Stromal cell of bone marrow (primary cell): ENCODE data around the gene KIF13A.
"Not testable (repeated sequence)": the region's sequence is repeated elsewhere in the genome, so short reads cannot be mapped to it uniquely, and the experiment has no call there.

Experiments
- DNase-seq: peaks from one replicate; pipeline ENCODE4 v3.0.0-alpha.2; 2012; ENCODE audit warnings: low read depth

The KIF13A gene

GRCh38 chr6:17846762-17847161 is 140.7 kb downstream of the KIF13A start:
- no peak for DNase-seq

DNA sequence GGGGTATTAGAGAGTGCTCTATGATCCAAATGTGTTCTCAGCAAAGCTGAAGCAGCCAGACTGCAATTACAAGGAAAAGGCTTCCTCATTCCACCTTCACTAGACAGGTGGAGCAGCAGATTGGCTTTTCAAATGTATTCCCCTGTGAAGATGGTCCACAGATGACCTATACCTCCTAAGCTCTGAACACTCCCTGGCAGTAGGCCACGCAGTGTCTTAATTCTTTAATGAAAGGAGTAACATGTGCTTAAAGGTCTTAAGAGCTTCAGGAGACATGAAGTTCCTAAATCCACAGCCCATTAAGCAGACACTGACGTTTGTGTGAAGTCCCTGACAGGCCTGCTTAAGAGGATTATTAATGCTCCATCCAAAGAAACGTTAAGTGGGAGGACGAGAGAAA is 141.8 kb downstream of the KIF13A start:
- no peak for DNase-seq

- not testable (repeated sequence) for DNase-seq
Measured at GRCh38 chr6:17844967-17845366, 142.5 kb downstream of the KIF13A start.

DNA sequence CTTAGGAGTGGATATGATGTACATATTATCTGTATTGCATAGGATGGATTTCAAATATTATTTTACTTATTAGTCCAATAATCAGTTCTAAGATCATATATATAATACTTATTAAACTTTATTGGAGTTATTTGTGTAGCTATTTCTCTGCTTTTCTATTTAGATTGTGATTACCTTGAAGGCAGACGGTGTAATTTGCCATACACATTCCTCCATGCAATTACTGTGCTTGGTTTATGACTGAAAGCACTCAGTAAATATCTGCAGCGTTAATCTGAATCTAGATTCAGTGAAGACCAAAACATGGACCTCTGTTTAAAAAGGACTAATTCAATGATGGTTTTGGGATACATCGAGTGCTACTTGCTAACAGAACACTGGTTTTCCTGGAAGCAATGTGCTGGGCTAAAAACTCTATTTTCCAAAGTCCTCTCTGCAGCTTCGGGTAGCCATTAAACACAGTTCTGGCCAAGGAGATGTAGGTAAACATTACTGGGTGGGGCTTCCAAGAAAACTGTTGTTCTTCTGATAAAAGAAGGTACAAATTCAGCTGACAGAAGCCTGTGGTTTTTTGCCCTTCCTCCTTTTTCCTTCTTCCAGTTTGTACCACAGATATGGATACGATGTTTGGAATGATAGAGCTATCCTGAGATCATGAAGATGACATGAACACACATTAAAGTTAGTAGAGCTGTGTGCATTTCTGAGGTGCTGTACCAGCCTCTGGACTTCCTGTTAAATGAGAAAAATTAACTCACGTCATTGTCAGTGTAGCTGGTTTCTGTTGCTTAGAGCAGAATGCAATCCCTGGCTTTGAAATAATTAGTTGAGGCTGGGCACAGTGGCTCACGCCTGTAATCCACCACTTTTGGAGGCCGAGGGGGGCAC is 144.3 kb downstream of the KIF13A start:
- DNase-seq: no peak

DNA sequence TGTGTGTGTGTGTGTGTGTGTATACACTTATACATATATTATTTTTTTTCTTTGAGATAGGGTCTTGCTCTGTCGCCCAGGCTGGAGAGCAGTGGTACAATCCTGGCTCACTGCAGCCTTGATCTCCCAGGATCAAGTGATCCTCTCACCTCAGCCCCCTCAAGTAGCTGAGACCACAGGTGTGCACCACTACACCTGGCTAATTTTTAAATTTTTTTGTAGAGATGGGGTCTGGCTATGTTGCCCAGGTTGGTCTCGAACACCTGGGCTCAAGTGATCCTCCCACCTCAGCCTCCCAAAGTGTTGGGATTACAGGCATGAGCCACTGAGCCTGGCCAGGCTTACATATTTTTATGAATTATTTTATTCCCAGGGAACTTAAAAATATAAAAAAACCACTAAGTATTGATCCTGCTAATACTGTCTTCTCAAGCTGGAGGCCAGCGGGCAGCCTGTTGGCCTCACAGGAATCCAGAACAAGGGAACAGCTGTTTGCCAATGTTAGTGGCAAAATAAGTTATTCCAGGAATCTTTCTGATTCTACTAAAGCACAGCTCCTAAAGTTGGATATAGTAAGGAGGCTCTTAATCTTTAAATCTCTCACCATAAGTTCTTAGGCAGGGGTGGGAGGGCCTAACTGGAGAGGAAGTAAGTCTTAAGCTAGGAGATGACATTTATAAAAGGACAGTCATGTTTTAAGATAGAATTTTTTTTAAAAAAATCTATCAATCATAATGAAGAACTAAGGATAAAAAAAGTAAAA is 145.2 kb downstream of the KIF13A start:
- DNase-seq: no peak

GRCh38 chr6:17839513-17840223 is 147.8 kb downstream of the KIF13A start:
- no peak for DNase-seq

DNA sequence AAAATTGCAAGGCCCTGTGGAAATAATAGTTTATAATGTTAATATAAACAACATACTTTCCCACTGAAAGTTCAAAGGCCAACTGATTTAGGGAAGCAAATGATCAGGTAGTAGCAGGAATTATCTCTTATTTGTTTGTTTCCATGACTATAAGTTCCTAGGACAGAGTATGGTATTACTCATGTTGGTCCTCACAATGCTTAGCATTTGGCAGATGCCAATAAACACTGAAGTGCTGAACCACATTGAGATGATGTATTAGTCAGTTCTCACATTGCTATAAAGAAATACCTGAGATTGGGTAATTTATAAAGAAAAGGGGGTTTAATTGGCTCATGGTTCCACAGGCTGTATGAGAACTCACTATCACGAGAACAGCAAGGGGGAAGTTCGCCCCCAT is 151.1 kb downstream of the KIF13A start:
- no peak for DNase-seq

DNA sequence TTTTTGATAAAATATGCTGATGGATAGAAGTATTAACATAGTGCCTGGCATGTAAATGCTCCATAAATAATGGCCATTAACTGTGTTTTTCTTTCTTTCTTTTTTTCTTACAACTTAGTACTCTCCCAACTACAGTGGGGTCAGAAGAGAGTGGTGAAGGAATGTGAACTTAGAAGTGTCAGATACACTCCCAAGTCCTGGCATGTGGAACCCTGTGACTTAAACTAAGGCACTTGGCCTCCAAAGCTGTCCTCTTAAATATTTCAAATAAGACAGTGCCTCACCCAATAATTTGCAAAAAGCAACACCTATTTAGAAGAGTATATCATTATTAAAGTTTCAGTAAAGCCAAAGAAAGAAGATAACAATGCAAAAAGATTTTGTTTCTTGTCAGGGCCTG is 151.7 kb downstream of the KIF13A start:
- DNase-seq: no peak

DNA sequence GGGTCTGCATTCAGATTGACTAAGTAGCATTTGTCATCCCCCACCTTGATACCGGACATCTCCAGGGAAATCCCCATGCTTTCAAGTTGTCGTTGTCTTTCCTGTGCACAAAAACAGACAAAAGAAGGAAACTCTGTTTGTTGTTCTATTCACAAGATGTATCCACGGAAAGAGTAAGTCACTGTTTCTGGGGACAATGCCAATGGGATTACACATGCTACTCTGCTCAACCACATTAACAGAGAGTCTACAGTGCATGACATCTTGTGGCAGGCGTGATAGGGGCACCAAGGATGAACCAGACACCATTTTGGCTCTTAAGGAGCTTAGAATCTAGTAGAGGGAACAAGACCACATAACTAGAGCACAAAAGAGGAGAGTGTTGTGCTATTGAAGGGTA is 156.3 kb downstream of the KIF13A start:
- DNase-seq: peak; percentile 78

DNA sequence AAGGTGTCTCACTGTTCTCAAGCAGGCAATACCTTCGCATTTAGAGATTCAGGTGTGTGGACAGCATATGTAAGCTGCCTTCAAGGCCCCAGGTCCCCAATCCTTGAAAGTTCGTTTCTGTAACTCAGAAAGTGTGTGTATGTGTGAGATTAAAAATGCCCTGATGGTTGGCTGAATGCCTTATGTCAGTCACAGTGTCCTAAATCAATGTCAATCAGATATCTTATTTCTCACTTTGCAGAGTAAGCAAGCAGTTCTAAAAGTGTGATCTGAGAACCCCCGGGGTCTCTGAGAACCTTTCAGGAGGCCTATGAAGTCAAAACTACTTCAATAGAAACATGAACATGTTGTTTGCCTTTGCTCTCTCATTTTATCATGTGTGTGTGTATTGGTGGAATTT is 157.5 kb downstream of the KIF13A start:
- DNase-seq: no peak

- no peak for DNase-seq
Measured at GRCh38 chr6:17828149-17828548, 159.3 kb downstream of the KIF13A start.

DNA sequence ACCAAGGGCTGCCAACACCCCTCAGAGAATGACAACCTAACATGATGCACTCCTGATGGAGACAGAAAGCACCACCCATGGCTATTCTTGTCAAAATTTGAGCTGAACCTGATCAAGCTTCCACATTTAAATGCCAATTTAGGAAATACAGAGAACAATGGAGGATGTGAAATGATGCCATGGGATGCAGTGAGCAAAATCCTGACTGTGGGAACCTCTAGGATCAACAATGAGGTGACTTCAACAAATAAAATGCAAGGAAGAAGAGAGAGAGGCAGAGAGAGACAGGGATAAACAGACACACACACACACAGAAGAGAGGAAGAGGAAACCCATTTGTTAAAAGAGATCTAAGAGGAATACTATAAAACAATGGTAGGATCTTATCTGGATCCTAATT is 161.1 kb downstream of the KIF13A start:
- no peak for DNase-seq

DNA sequence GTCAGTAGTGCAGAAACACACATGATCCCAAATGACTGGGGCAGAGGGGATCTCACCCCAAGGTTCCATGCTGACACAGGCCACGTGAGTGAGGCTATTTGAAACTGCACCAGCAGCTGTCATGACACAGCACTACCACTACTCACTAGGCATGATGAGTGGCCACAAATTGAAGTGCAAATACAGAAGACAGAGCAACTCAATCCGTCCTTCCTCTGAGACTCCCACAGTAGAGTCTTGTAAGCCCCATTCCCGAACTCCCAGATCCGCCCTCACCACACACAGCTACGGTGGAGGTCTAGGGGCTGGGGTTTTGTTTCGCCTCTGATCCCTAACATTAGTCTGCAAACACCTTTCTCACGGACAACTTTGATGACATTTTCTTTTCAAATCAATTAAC is 167.4 kb downstream of the KIF13A start:
- DNase-seq: no peak

DNA sequence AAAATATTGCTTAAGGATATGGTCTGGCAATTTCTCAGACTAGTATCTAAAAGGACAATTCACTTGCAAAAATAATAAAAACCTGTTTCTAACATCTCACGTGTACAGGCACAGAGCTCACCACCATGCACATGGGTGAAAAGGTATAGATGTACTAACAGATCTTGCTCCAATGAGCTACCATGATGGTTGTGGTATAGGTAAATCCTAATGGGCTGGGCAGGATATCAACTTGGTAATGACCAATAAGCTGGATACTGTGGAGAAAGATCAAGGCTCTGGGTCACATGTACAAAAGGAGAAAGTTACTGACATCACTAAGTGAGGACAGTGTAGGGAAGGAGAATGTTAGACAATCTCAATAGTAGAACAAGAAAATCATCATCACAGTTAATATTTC is 169.7 kb downstream of the KIF13A start:
- no peak for DNase-seq

DNA sequence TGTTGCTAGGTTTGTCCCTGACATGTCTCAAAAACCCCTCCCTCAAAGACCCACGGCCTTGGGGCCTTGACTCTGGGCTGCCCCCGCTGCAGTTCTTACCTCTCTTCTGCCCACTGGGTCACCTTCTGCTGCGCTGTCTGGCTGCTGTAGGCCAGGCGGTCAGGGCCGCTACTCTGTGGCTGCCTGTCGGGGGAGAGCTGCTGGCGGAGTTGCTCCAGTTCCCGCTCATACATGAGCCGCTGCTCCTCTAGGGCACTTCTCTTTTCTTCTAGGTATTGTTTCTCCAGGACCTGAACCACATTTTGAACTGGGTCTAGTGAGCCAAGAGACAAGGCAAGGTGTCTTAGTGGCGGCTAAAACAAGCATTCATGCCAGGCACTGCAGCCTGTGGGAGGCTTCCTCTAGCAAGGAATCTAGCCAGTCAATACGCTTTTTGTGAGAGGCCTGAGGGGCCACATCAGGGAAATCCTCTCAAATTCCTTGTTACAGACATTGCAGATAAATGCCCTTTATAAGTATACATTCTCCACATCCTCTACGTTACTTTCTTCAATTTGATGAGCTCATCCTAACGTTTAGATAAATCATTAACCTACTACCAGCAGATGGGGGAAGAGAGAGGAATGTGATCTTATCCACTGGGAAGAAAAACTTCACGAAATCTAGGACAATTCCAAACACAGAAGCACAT is 170.4 kb downstream of the KIF13A start:
- no peak for DNase-seq

- no peak for DNase-seq
Measured at GRCh38 chr6:17813542-17813941, 173.9 kb downstream of the KIF13A start.

DNA sequence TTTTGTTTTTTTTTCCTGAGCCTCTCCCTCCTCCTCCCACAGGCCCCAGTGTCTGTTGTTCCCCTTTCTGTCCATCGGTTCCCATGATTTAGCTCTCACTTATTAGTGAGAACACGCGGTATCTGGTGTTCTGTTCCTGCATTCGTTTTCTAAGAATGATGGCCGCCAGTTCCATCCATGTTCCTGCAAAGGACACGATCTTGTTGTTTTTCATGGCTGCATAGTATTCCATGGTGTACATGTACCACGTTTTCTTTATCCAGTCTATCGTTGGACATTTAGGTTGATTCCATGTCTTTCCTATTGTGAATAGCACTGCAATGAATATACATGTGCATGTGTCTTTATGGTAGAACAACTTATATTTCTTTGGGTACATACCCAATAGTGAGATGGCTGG is 175.1 kb downstream of the KIF13A start:
- no peak for DNase-seq

GRCh38 chr6:17808609-17809008 is 178.8 kb downstream of the KIF13A start:
- no peak for DNase-seq

DNA sequence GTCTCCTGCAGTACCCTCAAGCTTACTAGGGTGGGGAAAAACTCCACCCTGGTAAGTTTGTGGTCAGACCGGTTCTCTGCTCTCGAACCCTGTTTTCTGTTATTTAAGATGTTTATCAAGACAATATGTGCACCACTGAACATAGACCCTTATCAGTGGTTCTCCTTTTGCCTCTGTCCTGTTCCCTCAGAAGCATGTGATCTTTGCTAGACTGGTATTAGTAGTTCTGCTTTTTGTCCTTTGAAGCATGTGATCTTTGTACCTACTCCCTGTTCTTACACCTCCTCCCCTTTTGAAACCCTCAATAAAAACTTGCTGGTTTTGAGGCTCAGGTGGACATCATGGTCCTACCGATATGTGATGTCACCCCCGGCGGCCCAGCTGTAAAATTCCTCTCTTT is 180.0 kb downstream of the KIF13A start:
- not testable (repeated sequence) for DNase-seq

GRCh38 chr6:17803409-17803808 is 184.0 kb downstream of the KIF13A start:
- no peak for DNase-seq

- no peak for DNase-seq
Measured at GRCh38 chr6:17798477-17799154, 188.8 kb downstream of the KIF13A start.

DNA sequence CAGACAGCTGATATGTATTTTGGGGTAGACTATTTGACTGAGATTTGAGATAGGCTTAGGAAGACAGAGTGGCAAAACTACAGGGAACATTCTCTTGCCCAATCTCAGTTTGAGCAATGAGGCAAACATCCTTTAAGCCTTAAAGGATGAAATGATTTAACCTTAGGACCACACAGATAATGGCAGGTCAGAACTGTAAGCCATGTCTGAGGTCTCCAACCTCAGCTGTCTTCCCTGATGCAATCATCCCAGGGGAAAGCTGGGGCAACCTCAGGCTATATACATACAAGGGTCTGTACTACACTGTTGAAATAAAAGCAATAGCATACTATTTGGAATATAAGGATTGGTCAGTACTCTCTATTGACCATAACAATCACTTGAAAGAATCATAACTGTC is 196.9 kb downstream of the KIF13A start:
- no peak for DNase-seq
